ENCODE data around the gene IL2RA.

The IL2RA gene

GRCh38 chr10:6080417-6080973 is 18.3 kb upstream of the IL2RA start:
- Histone ChIP-seq H3K4me3 (ENCODE audit: extremely low read depth, insufficient read depth, low read length, poor library complexity, severe bottlenecking) (no peak overlapping the region), H3K4me1 (ENCODE audit: control insufficient read depth, insufficient read depth, low read length, poor library complexity, severe bottlenecking) (peaks cover 12% of the 10 kb centered on the region), H3K36me3 (ENCODE audit: control insufficient read depth, insufficient read depth, low read length) (no peaks in the 10 kb centered on the region), H3K9me3 (ENCODE audit: control insufficient read depth, low read length) (no peaks in the 10 kb centered on the region), H3K27ac (ENCODE audit: low read depth, low read length, severe bottlenecking) (no peak overlapping the region)
- 86 to 93% methylated on average over 1 to 3 of the region's 4 CpGs for WGBS, 2 experiments (ENCODE audit: insufficient coverage in 2 of 2)

GRCh38 chr10:6079044-6079443 is 16.9 kb upstream of the IL2RA start:
- Histone ChIP-seq H3K27ac (ENCODE audit: low read depth, low read length, severe bottlenecking) (no peak overlapping the region), H3K4me1 (ENCODE audit: control insufficient read depth, insufficient read depth, low read length, poor library complexity, severe bottlenecking) (peaks cover 15% of the 10 kb centered on the region), H3K36me3 (ENCODE audit: control insufficient read depth, insufficient read depth, low read length) (no peaks in the 10 kb centered on the region), H3K4me3 (ENCODE audit: extremely low read depth, insufficient read depth, low read length, poor library complexity, severe bottlenecking) (no peak overlapping the region), H3K9me3 (ENCODE audit: control insufficient read depth, low read length) (no peaks in the 10 kb centered on the region)
- 100% methylated on average over 1 to 3 of the region's 4 CpGs for WGBS, 2 experiments (ENCODE audit: insufficient coverage in 2 of 2)

GRCh38 chr10:6077071-6077675 is 15.0 kb upstream of the IL2RA start:
- 85 to 92% methylated on average over 5 to 8 of the region's 12 CpGs for WGBS, 2 experiments (ENCODE audit: insufficient coverage in 2 of 2)
- Histone ChIP-seq H3K27ac (ENCODE audit: low read depth, low read length, severe bottlenecking) (no peak overlapping the region), H3K36me3 (ENCODE audit: control insufficient read depth, insufficient read depth, low read length) (no peaks in the 10 kb centered on the region), H3K9me3 (ENCODE audit: control insufficient read depth, low read length) (no peaks in the 10 kb centered on the region), H3K4me1 (ENCODE audit: control insufficient read depth, insufficient read depth, low read length, poor library complexity, severe bottlenecking) (peaks cover 3% of the 10 kb centered on the region), H3K4me3 (ENCODE audit: extremely low read depth, insufficient read depth, low read length, poor library complexity, severe bottlenecking) (no peak overlapping the region)

- Histone ChIP-seq H3K4me1 (ENCODE audit: control insufficient read depth, insufficient read depth, low read length, poor library complexity, severe bottlenecking) (peaks cover 3% of the 10 kb centered on the region), H3K36me3 (ENCODE audit: control insufficient read depth, insufficient read depth, low read length) (no peaks in the 10 kb centered on the region), H3K27ac (ENCODE audit: low read depth, low read length, severe bottlenecking) (no peak overlapping the region), H3K9me3 (ENCODE audit: control insufficient read depth, low read length) (no peaks in the 10 kb centered on the region), H3K4me3 (ENCODE audit: extremely low read depth, insufficient read depth, low read length, poor library complexity, severe bottlenecking) (no peak overlapping the region)
- 84 to 88% methylated on average over 16 to 17 of the region's 17 CpGs for WGBS, 2 experiments (ENCODE audit: insufficient coverage in 2 of 2)
These were observed 12.5 kb upstream of the IL2RA start for GRCh38 chr10:6074489-6075301.

GRCh38 chr10:6072215-6072934 is 10.2 kb upstream of the IL2RA start:
- 88 to 89% methylated on average over 8 to 11 of the region's 13 CpGs for WGBS, 2 experiments (ENCODE audit: insufficient coverage in 2 of 2)
- Histone ChIP-seq H3K4me3 (ENCODE audit: extremely low read depth, insufficient read depth, low read length, poor library complexity, severe bottlenecking) (no peak overlapping the region), H3K9me3 (ENCODE audit: control insufficient read depth, low read length) (no peaks in the 10 kb centered on the region), H3K36me3 (ENCODE audit: control insufficient read depth, insufficient read depth, low read length) (no peaks in the 10 kb centered on the region), H3K4me1 (ENCODE audit: control insufficient read depth, insufficient read depth, low read length, poor library complexity, severe bottlenecking) (peaks cover 3% of the 10 kb centered on the region), H3K27ac (ENCODE audit: low read depth, low read length, severe bottlenecking) (no peak overlapping the region)

- Histone ChIP-seq H3K9me3 (ENCODE audit: control insufficient read depth, low read length) (no peaks in the 10 kb centered on the region), H3K36me3 (ENCODE audit: control insufficient read depth, insufficient read depth, low read length) (no peaks in the 10 kb centered on the region), H3K27ac (ENCODE audit: low read depth, low read length, severe bottlenecking) (no peak overlapping the region), H3K4me3 (ENCODE audit: extremely low read depth, insufficient read depth, low read length, poor library complexity, severe bottlenecking) (no peak overlapping the region), H3K4me1 (ENCODE audit: control insufficient read depth, insufficient read depth, low read length, poor library complexity, severe bottlenecking) (peaks cover 3% of the 10 kb centered on the region)
- WGBS, 2 experiments (ENCODE audit: insufficient coverage in 2 of 2) = 84 to 92% methylated on average over 4 to 7 of the region's 10 CpGs
These were observed 9.3 kb upstream of the IL2RA start for GRCh38 chr10:6071181-6072175.

GRCh38 chr10:6070660-6071059 is 8.5 kb upstream of the IL2RA start:
- Histone ChIP-seq H3K4me3 (ENCODE audit: extremely low read depth, insufficient read depth, low read length, poor library complexity, severe bottlenecking) (no peak overlapping the region), H3K9me3 (ENCODE audit: control insufficient read depth, low read length) (no peaks in the 10 kb centered on the region), H3K36me3 (ENCODE audit: control insufficient read depth, insufficient read depth, low read length) (no peaks in the 10 kb centered on the region), H3K4me1 (ENCODE audit: control insufficient read depth, insufficient read depth, low read length, poor library complexity, severe bottlenecking) (peaks cover 3% of the 10 kb centered on the region), H3K27ac (ENCODE audit: low read depth, low read length, severe bottlenecking) (no peak overlapping the region)
- WGBS, 2 experiments (ENCODE audit: insufficient coverage in 2 of 2) = 87 to 92% methylated on average over 4 to 5 of the region's 5 CpGs

- Histone ChIP-seq H3K4me3 (ENCODE audit: extremely low read depth, insufficient read depth, low read length, poor library complexity, severe bottlenecking) (no peak overlapping the region), H3K9me3 (ENCODE audit: control insufficient read depth, low read length) (no peaks in the 10 kb centered on the region), H3K27ac (ENCODE audit: low read depth, low read length, severe bottlenecking) (no peak overlapping the region), H3K4me1 (ENCODE audit: control insufficient read depth, insufficient read depth, low read length, poor library complexity, severe bottlenecking) (no peaks in the 10 kb centered on the region), H3K36me3 (ENCODE audit: control insufficient read depth, insufficient read depth, low read length) (no peaks in the 10 kb centered on the region)
- 87% methylated on average over 8 to 11 of the region's 11 CpGs for WGBS, 2 experiments (ENCODE audit: insufficient coverage in 2 of 2)
These were observed 7.1 kb upstream of the IL2RA start for GRCh38 chr10:6069081-6069931.

GRCh38 chr10:6068422-6068821 is 6.3 kb upstream of the IL2RA start:
- Histone ChIP-seq H3K36me3 (ENCODE audit: control insufficient read depth, insufficient read depth, low read length) (no peaks in the 10 kb centered on the region), H3K4me1 (ENCODE audit: control insufficient read depth, insufficient read depth, low read length, poor library complexity, severe bottlenecking) (no peaks in the 10 kb centered on the region), H3K4me3 (ENCODE audit: extremely low read depth, insufficient read depth, low read length, poor library complexity, severe bottlenecking) (no peak overlapping the region), H3K9me3 (ENCODE audit: control insufficient read depth, low read length) (no peaks in the 10 kb centered on the region), H3K27ac (ENCODE audit: low read depth, low read length, severe bottlenecking) (no peak overlapping the region)
- 94 to 97% methylated on average over 5 to 7 of the region's 8 CpGs for WGBS, 2 experiments (ENCODE audit: insufficient coverage in 2 of 2)

Data from mesodermal cell (in vitro differentiated cells).